OCI-LY7 (cell line): ENCODE data around the gene C6orf89. TPM values are rescaled to one million over a fixed set of nuclear protein-coding genes. Genes with fewer than 3 reads are reported as not detected.

ENCODE experiments used
- BruUV-seq: library from RNA; stranded (reverse); fragments of 400-500 nt; replicated peaks from 2 replicates; lab custom pipeline; 2021; lab: Mats Ljungman, UMichigan
- CTCF ChIA-PET: fragments of 300-600 bp; sonication (Branson Sonifier 250); formaldehyde crosslinking; loops from one replicate; lab custom pipeline; 2022; ENCODE audit warnings: antibody characterized with exemption; ENCODE audit not compliant: unreplicated experiment; lab: Charles Lee
- POLR2A ChIA-PET: fragments of 300-600 bp; sonication (Branson Sonifier 250); formaldehyde crosslinking; loops from one replicate; lab custom pipeline; 2022; ENCODE audit warnings: antibody characterized with exemption; lab: Charles Lee
- DNase-seq: peaks from one replicate; pipeline ENCODE4 v3.0.0-alpha.2; 2015; ENCODE audit warnings: low spot score
- H2AFZ ChIP-seq: fragments of 200-600 bp; sonication (generic), shearing (Covaris generic); 2 replicates; pipeline ENCODE4 v1.6.1; 2014; ENCODE audit warnings: mild to moderate bottlenecking, antibody characterized with exemption, low read length, moderate library complexity
- H3K27ac ChIP-seq: fragments of 200-600 bp; sonication (generic); 2 replicates; pipeline ENCODE4 v1.5.1; 2014; ENCODE audit warnings: mixed run types, low read depth, mild to moderate bottlenecking, moderate library complexity, low read length, inconsistent platforms; ENCODE audit not compliant: poor library complexity, severe bottlenecking
- H3K36me3 ChIP-seq: fragments of 200-600 bp; sonication (generic); 2 replicates; pipeline ENCODE4 v1.6.1; 2014; ENCODE audit warnings: mild to moderate bottlenecking, antibody characterized with exemption, low read length, moderate library complexity, mixed read lengths; ENCODE audit not compliant: insufficient read depth
- H3K4me1 ChIP-seq: fragments of 200-600 bp; sonication (generic); 2 replicates; pipeline ENCODE4 v1.5.1; 2014; ENCODE audit warnings: mild to moderate bottlenecking, low read length; ENCODE audit not compliant: insufficient read depth, poor library complexity, severe bottlenecking
- H3K4me2 ChIP-seq: fragments of 200-600 bp; sonication (generic); 2 replicates; pipeline ENCODE4 v1.6.1; 2014; ENCODE audit warnings: mild to moderate bottlenecking, low read length
- H3K4me3 ChIP-seq: fragments of 200-600 bp; sonication (generic); 2 replicates; pipeline ENCODE4 v1.5.1; 2014; ENCODE audit warnings: mild to moderate bottlenecking, low read depth, low read length; ENCODE audit not compliant: poor library complexity, severe bottlenecking
- H3K79me2 ChIP-seq: fragments of 200-600 bp; sonication (generic); 2 replicates; pipeline ENCODE4 v1.6.1; 2016; ENCODE audit warnings: low read depth, mild to moderate bottlenecking, low read length, moderate library complexity, mixed read lengths; ENCODE audit not compliant: insufficient read depth
- H3K9me2 ChIP-seq: fragments of 200-600 bp; sonication (generic); 2 replicates; pipeline ENCODE4 v1.6.1; 2016; ENCODE audit warnings: mild to moderate bottlenecking, low read length, mixed read lengths; ENCODE audit not compliant: insufficient read depth
- H3K9me3 ChIP-seq: fragments of 200-600 bp; sonication (generic); 2 replicates; pipeline ENCODE4 v1.6.1; 2014; ENCODE audit warnings: mild to moderate bottlenecking, mixed run types, low read length, mixed read lengths
- H4K20me1 ChIP-seq: fragments of 200-600 bp; sonication (generic); 2 replicates; pipeline ENCODE4 v1.6.1; 2014; ENCODE audit warnings: mild to moderate bottlenecking, antibody characterized with exemption, low read length, moderate library complexity, mixed read lengths; ENCODE audit not compliant: insufficient read depth
- EZH2phosphoT487 ChIP-seq: fragments of 200-600 bp; sonication (generic); IDR thresholded peaks from 2 replicates; pipeline ENCODE4 v1.6.1; 2018; ENCODE audit warnings: low read depth, borderline replicate concordance, mild to moderate bottlenecking, mixed run types, antibody characterized with exemption, low read length, moderate library complexity, mixed read lengths
- intact Hi-C: fragments of 100-400 bp; cut with micrococcal nuclease; formaldehyde crosslinking; loops from one replicate; pipeline ENCODE4 v1.10.0; 2022; ENCODE audit not compliant: unreplicated experiment
- total RNA-seq, 2 experiments: library from RNA; depleted of rRNA in 1 of 2; stranded (reverse); fragments of >200 nt in 1 of 2; shearing (Covaris generic) in 1 of 2; gene quantifications; 2 replicates each; pipeline ENCODE4 v1.2.3, GENCODE V29; 2014 to 2022
- TF ChIP-seq, protein P1 (sequence below): fragments of 200-600 bp; sonication (generic); conservative IDR thresholded peaks from 2 replicates; pipeline ENCODE4 v1.5.1; 2014; ENCODE audit warnings: mild to moderate bottlenecking, antibody characterized with exemption, low read length, moderate library complexity, mixed read lengths

C6orf89 gene
- total RNA-seq, 2 experiments from 2014 or later: 20.1 to 25.7 TPM

- Histone ChIP-seq H3K4me1 (peaks cover 7% of the 10 kb centered on the region), H3K27ac (no peak overlapping the region), H2AFZ (no peak overlapping the region), H4K20me1 (no peaks in the 10 kb centered on the region; the same call in 1 of the 2 replicates), H3K79me2 (peaks cover 41% of the 10 kb centered on the region; the same call in 1 of the 2 replicates), H3K9me2 (no peaks in the 10 kb centered on the region), H3K4me2 (no peak overlapping the region), H3K36me3 (peaks cover 97% of the 10 kb centered on the region), H3K9me3 (no peaks in the 10 kb centered on the region), H3K4me3 (no peak overlapping the region)
- no peak for DNase-seq
- TF ChIP-seq, protein P1, sequence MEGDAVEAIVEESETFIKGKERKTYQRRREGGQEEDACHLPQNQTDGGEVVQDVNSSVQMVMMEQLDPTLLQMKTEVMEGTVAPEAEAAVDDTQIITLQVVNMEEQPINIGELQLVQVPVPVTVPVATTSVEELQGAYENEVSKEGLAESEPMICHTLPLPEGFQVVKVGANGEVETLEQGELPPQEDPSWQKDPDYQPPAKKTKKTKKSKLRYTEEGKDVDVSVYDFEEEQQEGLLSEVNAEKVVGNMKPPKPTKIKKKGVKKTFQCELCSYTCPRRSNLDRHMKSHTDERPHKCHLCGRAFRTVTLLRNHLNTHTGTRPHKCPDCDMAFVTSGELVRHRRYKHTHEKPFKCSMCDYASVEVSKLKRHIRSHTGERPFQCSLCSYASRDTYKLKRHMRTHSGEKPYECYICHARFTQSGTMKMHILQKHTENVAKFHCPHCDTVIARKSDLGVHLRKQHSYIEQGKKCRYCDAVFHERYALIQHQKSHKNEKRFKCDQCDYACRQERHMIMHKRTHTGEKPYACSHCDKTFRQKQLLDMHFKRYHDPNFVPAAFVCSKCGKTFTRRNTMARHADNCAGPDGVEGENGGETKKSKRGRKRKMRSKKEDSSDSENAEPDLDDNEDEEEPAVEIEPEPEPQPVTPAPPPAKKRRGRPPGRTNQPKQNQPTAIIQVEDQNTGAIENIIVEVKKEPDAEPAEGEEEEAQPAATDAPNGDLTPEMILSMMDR: no peak
- TF ChIP-seq EZH2phosphoT487: no peak
- intact Hi-C loops: no loop called here
- ChIA-PET POLR2A (interaction anchor here (1.0 kb wide), 1 partner anchor 10 kb away, joined by 3 read pairs; no protein-coding TSS in a partner anchor), CTCF (no interaction called here)
- no TSS peak for BruUV-seq
These were observed 22.8 kb upstream of the C6orf89 start for GRCh38 chr6:36862848-36863382.

GRCh38 chr6:36863670-36864540 lies 21.8 kb upstream of the C6orf89 start:
- intact Hi-C loops: no loop called here
- TF ChIP-seq, protein P1: no peak
- no peak for TF ChIP-seq EZH2phosphoT487
- Histone ChIP-seq H3K9me3 (no peaks in the 10 kb centered on the region), H3K79me2 (peaks cover 46% of the 10 kb centered on the region; the same call in 1 of the 2 replicates), H3K4me2 (no peak overlapping the region), H3K36me3 (peaks cover 97% of the 10 kb centered on the region), H3K9me2 (no peaks in the 10 kb centered on the region), H4K20me1 (no peaks in the 10 kb centered on the region; the same call in 1 of the 2 replicates), H3K4me1 (peaks cover 7% of the 10 kb centered on the region), H2AFZ (no peak overlapping the region), H3K27ac (no peak overlapping the region), H3K4me3 (no peak overlapping the region)
- ChIA-PET POLR2A (interaction anchor here (1.0 kb wide), 1 partner anchor 9 kb away, joined by 3 read pairs; no protein-coding TSS in a partner anchor), CTCF (no interaction called here)
- DNase-seq: no peak
- BruUV-seq: no TSS peak
